HepG2 (cell line): Measurements from ENCODE around the gene COPS7B. TPM values are rescaled to one million over a fixed set of nuclear protein-coding genes. Genes with fewer than 3 reads are reported as not detected.
A peak's percentile ranks its signal among the peaks of the same experiment; 100 is the strongest.

Experiments used
- CCDC6 ChIP-seq: sonication (generic); formaldehyde crosslinking; IDR thresholded peaks from 2 replicates; pipeline ENCODE4 v1.8.1; 2022; ENCODE audit warnings: mild to moderate bottlenecking, missing genetic modification reagents, moderate library complexity
- GABPB1 ChIP-seq: IDR thresholded peaks from 2 replicates; pipeline ENCODE4 v1.6.1; 2016; ENCODE audit warnings: mild to moderate bottlenecking, missing genetic modification reagents, moderate library complexity, missing compliant biosample characterization
- GFI1 ChIP-seq: sonication (generic); formaldehyde crosslinking; IDR thresholded peaks from 2 replicates; pipeline ENCODE4 v1.5.0; 2020; ENCODE audit warnings: missing genetic modification reagents, mild to moderate bottlenecking, borderline replicate concordance
- GPN1 ChIP-seq: sonication (generic); formaldehyde crosslinking; IDR thresholded peaks from 2 replicates; pipeline ENCODE4 v1.5.1; 2020; ENCODE audit warnings: missing genetic modification reagents, borderline replicate concordance
- GRHL1 ChIP-seq: sonication (generic); formaldehyde crosslinking; conservative IDR thresholded peaks from 2 replicates; pipeline ENCODE4 v1.8.0; 2022; ENCODE audit warnings: missing genetic modification reagents
- HDAC6 ChIP-seq: fragments of 200-600 bp; sonication (generic); IDR thresholded peaks from 2 replicates; pipeline ENCODE4 v1.7.0; 2017; ENCODE audit warnings: mild to moderate bottlenecking, antibody characterized with exemption, low read length, low read depth
- HOXA3 ChIP-seq: sonication (generic); formaldehyde crosslinking; IDR thresholded peaks from 2 replicates; pipeline ENCODE4 v1.5.0; 2020; ENCODE audit warnings: missing genetic modification reagents
- KDM5A ChIP-seq: fragments of 200-600 bp; sonication (generic); IDR thresholded peaks from 2 replicates; pipeline ENCODE4 v1.7.0; 2018; ENCODE audit warnings: antibody characterized with exemption, mild to moderate bottlenecking, low read length, borderline replicate concordance
- LRRFIP1 ChIP-seq: sonication (generic); formaldehyde crosslinking; conservative IDR thresholded peaks from 2 replicates; pipeline ENCODE4 v1.4.0; 2020; ENCODE audit warnings: missing genetic modification reagents
- MED1 ChIP-seq: sonication (generic); formaldehyde crosslinking; IDR thresholded peaks from 2 replicates; pipeline ENCODE4 v1.4.0; 2020; ENCODE audit warnings: missing genetic modification reagents
- NFE2L1 ChIP-seq: sonication (generic); formaldehyde crosslinking; IDR thresholded peaks from 2 replicates; pipeline ENCODE4 v1.4.0; 2020; ENCODE audit warnings: missing genetic modification reagents, mild to moderate bottlenecking, borderline replicate concordance
- SUZ12 ChIP-seq: fragments of 150-350 bp; IDR thresholded peaks from 2 replicates; pipeline ENCODE4 v1.6.1; 2014; ENCODE audit warnings: low read depth, low read length
- THAP11 ChIP-seq: IDR thresholded peaks from 2 replicates; pipeline ENCODE4 v1.6.1; 2016; ENCODE audit warnings: missing biosample characterization, missing genetic modification reagents
- ZNF180 ChIP-seq: sonication (generic); formaldehyde crosslinking; IDR thresholded peaks from 2 replicates; pipeline ENCODE4 v1.4.0; 2020; ENCODE audit warnings: low read depth, missing genetic modification reagents, borderline replicate concordance
- ZNF326 ChIP-seq: sonication (generic); formaldehyde crosslinking; IDR thresholded peaks from 2 replicates; pipeline ENCODE4 v1.4.0; 2020; ENCODE audit warnings: missing genetic modification reagents, borderline replicate concordance
- ZNF335 ChIP-seq: sonication (generic); formaldehyde crosslinking; IDR thresholded peaks from 2 replicates; pipeline ENCODE4 v1.4.0; 2020; ENCODE audit warnings: missing genetic modification reagents
- ZNF354B ChIP-seq: sonication (generic); formaldehyde crosslinking; IDR thresholded peaks from 2 replicates; pipeline ENCODE4 v1.8.0; 2022; ENCODE audit warnings: mild to moderate bottlenecking, missing genetic modification reagents
- ZNF362 ChIP-seq: sonication (generic); formaldehyde crosslinking; IDR thresholded peaks from 2 replicates; pipeline ENCODE4 v1.4.0; 2020; ENCODE audit warnings: missing genetic modification reagents, mild to moderate bottlenecking, borderline replicate concordance
- ZNF644 ChIP-seq: IDR thresholded peaks from 2 replicates; pipeline ENCODE4 v1.6.1; 2016; ENCODE audit warnings: low read depth
- ZNF816 ChIP-seq: sonication (generic); formaldehyde crosslinking; IDR thresholded peaks from 2 replicates; pipeline ENCODE4 v1.8.0; 2022; ENCODE audit warnings: missing genetic modification reagents, mild to moderate bottlenecking, borderline replicate concordance
- polyA plus RNA-seq, 8 experiments: library from polyadenylated mRNA; depleted of rRNA in 3 of 8; stranded (reverse) in 7 of 8; unstranded in 1 of 8; fragments of >200 nt; fragmentation: Illumina TruSeq in 4 of 8; extraction: Trizol in 4 of 8; gene quantifications; 2 replicates each; pipeline versions ENCODE4 v1.2.1 to v1.2.3, GENCODE V29; 2011 to 2016; ENCODE audit warnings: low read depth in 4 of 8, missing spikeins in 1 of 8, mixed read lengths in 1 of 8; ENCODE audit not compliant: insufficient read depth in 1 of 8
- total RNA-seq, 5 experiments: library from RNA; depleted of rRNA; stranded (reverse); fragments of >200 nt; fragmentation: Illumina TruSeq; extraction: Trizol; gene quantifications; 2 replicates each; pipeline ENCODE4 v1.2.3, GENCODE V29; 2016; ENCODE audit warnings: low read depth in 1 of 5
- TF ChIP-seq, protein P1 (sequence below): sonication (generic); formaldehyde crosslinking; IDR thresholded peaks from 2 replicates; pipeline ENCODE4 v1.4.0; 2020; ENCODE audit warnings: missing genetic modification reagents, borderline replicate concordance

COPS7B gene
- total and polyA plus RNA-seq, 2 of the 13 experiments (the other 11 are each of a cell fraction or from before 2014, with no cell fraction given): 30.6 to 62.7 TPM

DNA sequence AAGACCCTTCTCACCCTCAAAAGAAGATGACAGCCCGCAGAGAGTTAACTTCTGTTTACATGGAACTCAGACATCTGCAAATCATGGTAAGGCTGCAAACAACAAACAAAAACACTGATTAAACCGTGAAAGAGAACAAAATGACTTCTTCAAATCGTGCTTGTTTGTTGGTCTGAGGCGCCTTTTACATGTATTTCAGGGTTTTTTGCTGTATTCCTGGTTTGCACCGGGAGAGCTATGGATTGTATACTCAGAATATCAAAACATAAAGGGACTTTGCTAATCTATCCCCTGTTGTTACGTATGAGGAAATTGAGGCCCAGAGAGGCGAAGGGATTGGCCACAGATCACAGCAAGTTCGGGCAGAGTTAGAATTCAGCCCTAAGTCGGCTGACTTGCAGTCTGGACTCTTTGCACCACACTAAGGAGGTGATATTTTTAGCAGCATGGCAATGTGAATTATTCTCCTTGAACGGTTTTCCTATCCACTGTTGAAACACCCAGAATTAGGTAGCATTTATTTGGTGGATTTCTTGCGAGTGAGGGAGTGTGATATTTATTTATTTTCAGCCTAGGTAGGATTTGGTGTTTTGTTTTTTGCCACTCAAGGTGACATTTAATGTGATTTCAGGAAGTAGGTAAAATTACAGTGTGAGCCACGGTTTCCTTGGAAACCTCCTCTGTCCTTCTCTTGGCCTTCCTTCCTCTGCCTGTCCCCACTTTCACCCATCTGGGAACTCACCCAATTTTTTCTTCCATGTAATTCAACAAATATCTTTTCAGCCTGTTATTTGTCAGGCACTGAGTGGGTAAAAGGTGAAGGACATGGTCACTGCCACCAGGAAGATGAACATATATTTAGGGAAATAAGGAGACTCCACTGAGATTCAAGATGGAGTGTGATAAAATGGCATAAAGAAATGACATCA is 4.2 kb upstream of the COPS7B start (continued):
- TF ChIP-seq ZNF816 (CRISPR knock-in tag): 0 out of 2 replicates have a peak, but pooled peaks have one; percentile 9
- TF ChIP-seq NFE2L1 (CRISPR knock-in tag): no peak
- TF ChIP-seq ZNF354B (CRISPR knock-in tag): 0 out of 2 replicates have a peak, but pooled peaks have one; percentile 46
- no peak for TF ChIP-seq ZNF362 (CRISPR knock-in tag)
- TF ChIP-seq, protein P1, sequence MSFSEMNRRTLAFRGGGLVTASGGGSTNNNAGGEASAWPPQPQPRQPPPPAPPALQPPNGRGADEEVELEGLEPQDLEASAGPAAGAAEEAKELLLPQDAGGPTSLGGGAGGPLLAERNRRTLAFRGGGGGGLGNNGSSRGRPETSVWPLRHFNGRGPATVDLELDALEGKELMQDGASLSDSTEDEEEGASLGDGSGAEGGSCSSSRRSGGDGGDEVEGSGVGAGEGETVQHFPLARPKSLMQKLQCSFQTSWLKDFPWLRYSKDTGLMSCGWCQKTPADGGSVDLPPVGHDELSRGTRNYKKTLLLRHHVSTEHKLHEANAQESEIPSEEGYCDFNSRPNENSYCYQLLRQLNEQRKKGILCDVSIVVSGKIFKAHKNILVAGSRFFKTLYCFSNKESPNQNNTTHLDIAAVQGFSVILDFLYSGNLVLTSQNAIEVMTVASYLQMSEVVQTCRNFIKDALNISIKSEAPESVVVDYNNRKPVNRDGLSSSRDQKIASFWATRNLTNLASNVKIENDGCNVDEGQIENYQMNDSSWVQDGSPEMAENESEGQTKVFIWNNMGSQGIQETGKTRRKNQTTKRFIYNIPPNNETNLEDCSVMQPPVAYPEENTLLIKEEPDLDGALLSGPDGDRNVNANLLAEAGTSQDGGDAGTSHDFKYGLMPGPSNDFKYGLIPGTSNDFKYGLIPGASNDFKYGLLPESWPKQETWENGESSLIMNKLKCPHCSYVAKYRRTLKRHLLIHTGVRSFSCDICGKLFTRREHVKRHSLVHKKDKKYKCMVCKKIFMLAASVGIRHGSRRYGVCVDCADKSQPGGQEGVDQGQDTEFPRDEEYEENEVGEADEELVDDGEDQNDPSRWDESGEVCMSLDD (CRISPR knock-in tag): no peak
- no peak for TF ChIP-seq ZNF180
- TF ChIP-seq GABPB1: no peak
- TF ChIP-seq THAP11 (CRISPR knock-in tag): no peak
- TF ChIP-seq HDAC6: no peak
- TF ChIP-seq GFI1 (CRISPR knock-in tag): peak; percentile 66; the same call in 1 of the 2 replicates
- no peak for TF ChIP-seq ZNF335 (CRISPR knock-in tag)
- no peak for TF ChIP-seq ZNF326 (CRISPR knock-in tag)
- peak; percentile 17; the same call in 1 of the 2 replicates for TF ChIP-seq KDM5A
- TF ChIP-seq HOXA3: no peak
- 0 out of 2 replicates have a peak, but pooled peaks have one; percentile 43 for TF ChIP-seq CCDC6 (CRISPR knock-in tag)
- no peak for TF ChIP-seq SUZ12
- no peak for TF ChIP-seq ZNF644 (CRISPR knock-in tag)
- TF ChIP-seq LRRFIP1 (CRISPR knock-in tag): 0 out of 2 replicates have a peak, but pooled peaks have one; percentile 84
- no peak for TF ChIP-seq GRHL1
- no peak for TF ChIP-seq GPN1 (CRISPR knock-in tag)
- TF ChIP-seq MED1 (CRISPR knock-in tag): peak; percentile 11; the same call in 1 of the 2 replicates
